AG04450 (cell line): Measurements from ENCODE around the gene TNS3. TPM values are rescaled to one million over a fixed set of nuclear protein-coding genes. Genes with fewer than 3 reads are reported as not detected.

Source experiments
- CTCF ChIA-PET: fragments of 300-600, 350-600 bp; formaldehyde crosslinking; extraction: SDS; loops from one replicate; lab custom pipeline; 2022; ENCODE audit warnings: antibody characterized with exemption, inconsistent platforms; lab: Charles Lee
- POLR2A ChIA-PET: fragments of 350-600 bp; formaldehyde crosslinking; extraction: SDS; loops from one replicate; lab custom pipeline; 2021; ENCODE audit warnings: antibody characterized with exemption, inconsistent platforms; lab: Yijun Ruan, JAX
- DNase-seq: peaks from one replicate; pipeline ENCODE4 v3.0.0-alpha.2; 2011; ENCODE audit warnings: low read depth, low spot score
- H3K27ac ChIP-seq: one replicate; pipeline ENCODE4 v1.5.1; 2012; ENCODE audit warnings: low read depth, low read length, control low read depth
- H3K27me3 ChIP-seq: one replicate; pipeline ENCODE4 v1.6.0; 2012; ENCODE audit warnings: low read length; ENCODE audit not compliant: control insufficient read depth, insufficient read depth
- H3K4me3 ChIP-seq: 2 replicates; pipeline ENCODE4 v1.5.1; 2011; ENCODE audit warnings: mild to moderate bottlenecking, low read depth, low read length, control low read depth
- H3K9me3 ChIP-seq: 2 replicates; pipeline ENCODE4 v1.5.1; 2012; ENCODE audit warnings: low read length; ENCODE audit not compliant: control insufficient read depth, insufficient read depth
- polyA plus RNA-seq: library from polyadenylated mRNA; depleted of rRNA; stranded (reverse); fragments of >200 nt; gene quantifications from 2 replicates; pipeline ENCODE4 v1.2.3, GENCODE V29; 2011
- TF ChIP-seq, protein P1 (sequence below): IDR thresholded peaks from 2 replicates; pipeline ENCODE4 v1.5.1; 2011; ENCODE audit warnings: low read depth, low read length, control low read depth, inconsistent platforms

The TNS3 gene
- polyA plus RNA-seq, 1 experiment = 131 TPM

DNA sequence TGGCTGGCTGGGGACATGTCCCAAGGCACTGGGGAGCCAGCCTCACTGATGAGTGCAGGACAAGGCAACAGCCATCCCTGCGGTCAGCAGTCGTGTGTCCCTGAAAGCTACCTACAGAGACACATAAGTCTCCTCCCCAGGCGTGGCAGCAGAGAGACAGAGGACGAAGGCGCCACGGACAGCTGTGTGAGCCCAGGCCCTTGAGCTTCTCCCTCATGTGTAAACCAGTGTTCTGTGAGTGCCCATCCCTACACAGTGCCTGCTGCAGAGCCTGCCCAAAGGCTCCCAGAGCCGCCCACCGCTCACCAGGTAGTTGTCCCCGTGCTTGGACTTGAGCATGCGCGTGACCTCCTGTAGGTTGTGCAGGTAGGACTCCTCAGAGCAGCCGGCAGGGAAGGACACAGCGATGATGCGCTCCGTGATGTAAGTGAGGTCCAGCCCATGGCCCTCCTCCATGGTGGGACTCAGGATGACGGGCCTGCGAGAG, 142.7 kb downstream of the TNS3 start:
- no peak overlapping the region for H3K27ac ChIP-seq
- DNase-seq = no peak
- ChIA-PET CTCF (no interaction called here), POLR2A (interaction anchor here (1.1 kb wide), 1 partner anchor 11 kb away, joined by 3 read pairs; no protein-coding TSS in a partner anchor)
- H3K27me3 ChIP-seq = no peaks in the 10 kb centered on the region
- H3K4me3 ChIP-seq = no peak overlapping the region
- TF ChIP-seq, protein P1, sequence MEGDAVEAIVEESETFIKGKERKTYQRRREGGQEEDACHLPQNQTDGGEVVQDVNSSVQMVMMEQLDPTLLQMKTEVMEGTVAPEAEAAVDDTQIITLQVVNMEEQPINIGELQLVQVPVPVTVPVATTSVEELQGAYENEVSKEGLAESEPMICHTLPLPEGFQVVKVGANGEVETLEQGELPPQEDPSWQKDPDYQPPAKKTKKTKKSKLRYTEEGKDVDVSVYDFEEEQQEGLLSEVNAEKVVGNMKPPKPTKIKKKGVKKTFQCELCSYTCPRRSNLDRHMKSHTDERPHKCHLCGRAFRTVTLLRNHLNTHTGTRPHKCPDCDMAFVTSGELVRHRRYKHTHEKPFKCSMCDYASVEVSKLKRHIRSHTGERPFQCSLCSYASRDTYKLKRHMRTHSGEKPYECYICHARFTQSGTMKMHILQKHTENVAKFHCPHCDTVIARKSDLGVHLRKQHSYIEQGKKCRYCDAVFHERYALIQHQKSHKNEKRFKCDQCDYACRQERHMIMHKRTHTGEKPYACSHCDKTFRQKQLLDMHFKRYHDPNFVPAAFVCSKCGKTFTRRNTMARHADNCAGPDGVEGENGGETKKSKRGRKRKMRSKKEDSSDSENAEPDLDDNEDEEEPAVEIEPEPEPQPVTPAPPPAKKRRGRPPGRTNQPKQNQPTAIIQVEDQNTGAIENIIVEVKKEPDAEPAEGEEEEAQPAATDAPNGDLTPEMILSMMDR = no peak
- no peaks in the 10 kb centered on the region for H3K9me3 ChIP-seq

DNA sequence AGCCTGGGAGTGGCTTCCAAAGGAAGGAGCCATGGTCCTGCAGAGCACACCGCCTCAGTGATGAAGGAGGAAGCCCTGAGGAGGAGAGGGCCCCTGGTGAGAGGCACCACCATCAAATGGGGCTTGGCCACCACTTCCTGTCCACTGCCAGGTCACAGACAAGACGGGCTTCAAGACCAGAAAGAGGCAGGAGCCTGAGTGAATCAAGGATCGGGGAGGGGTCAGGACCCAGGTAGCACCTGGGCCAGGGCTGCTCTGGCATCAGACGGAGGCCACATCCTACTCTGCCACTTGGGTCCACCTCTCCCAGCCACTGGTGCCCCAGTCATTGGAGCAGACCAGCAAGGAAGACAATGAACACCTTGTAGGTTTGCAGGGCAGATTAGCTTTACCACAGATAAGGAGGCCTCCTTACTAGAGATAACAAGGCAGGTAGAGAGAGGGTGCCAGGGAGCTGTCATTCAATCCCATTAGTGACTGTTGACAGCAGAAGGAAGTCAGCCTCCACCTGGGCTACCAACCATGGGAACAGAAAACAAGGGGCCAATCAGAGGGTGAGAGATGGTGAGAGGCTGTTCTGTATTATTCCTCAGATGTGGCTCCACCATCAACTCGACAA, 143.4 kb downstream of the TNS3 start:
- Histone ChIP-seq H3K27me3 (no peaks in the 10 kb centered on the region), H3K27ac (no peak overlapping the region), H3K4me3 (no peak overlapping the region), H3K9me3 (no peaks in the 10 kb centered on the region)
- TF ChIP-seq, protein P1 = no peak
- ChIA-PET CTCF (no interaction called here), POLR2A (no interaction called here)
- no peak for DNase-seq

DNA sequence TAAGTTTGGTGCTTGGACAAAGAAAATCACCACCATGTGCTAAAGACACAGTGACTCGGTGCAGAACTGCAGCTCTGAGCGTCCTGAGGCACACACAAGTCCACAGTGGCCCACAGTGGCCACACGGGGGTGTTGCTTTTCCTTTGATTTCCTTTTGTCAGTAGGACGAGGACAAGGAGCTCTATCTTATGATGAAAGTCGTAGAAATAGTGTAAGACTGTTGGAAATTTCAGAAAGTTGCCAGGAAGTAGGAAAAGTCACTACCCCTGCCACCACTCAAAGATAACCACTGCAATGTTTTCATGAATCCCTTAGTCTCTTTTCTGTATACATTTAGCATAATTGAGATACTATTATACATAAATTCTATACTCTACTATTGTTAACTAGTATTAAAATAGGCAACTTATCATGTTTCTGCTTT, 146.0 kb downstream of the TNS3 start:
- DNase-seq = peak; percentile 47
- no peaks in the 10 kb centered on the region for H3K27me3 ChIP-seq
- CTCF ChIA-PET = interaction anchor here (0.6 to 2.9 kb wide), 23 partner anchors 8 to 384 kb away, joined by 3 to 36 read pairs (median 4); no protein-coding TSS in a partner anchor
- no peak overlapping the region for H3K27ac ChIP-seq
- POLR2A ChIA-PET = no interaction called here
- H3K9me3 ChIP-seq = no peaks in the 10 kb centered on the region
- no peak overlapping the region for H3K4me3 ChIP-seq
- TF ChIP-seq, protein P1 = peak; percentile 66

DNA sequence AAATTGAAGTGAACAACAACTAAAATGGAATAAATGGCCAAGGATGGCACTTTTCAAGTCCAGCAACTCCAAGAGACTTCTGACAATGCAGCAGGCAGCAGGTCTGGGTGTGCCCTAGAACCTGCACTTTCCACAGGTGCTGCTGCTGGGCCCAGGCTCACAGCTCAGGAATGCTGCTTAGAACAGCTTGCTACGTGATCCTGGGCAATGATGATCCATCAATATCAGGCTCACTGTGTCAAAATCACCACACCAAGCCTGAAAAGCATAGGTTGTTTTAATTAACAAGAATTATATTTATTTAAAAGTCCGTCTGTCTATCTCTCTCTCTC, 148.4 kb downstream of the TNS3 start:
- CTCF ChIA-PET = interaction anchor here (0.7 to 2.9 kb wide), 3 partner anchors 41 to 386 kb away, joined by 6 to 32 read pairs (median 9); no protein-coding TSS in a partner anchor
- H3K27me3 ChIP-seq = no peaks in the 10 kb centered on the region
- POLR2A ChIA-PET = no interaction called here
- no peak overlapping the region for H3K4me3 ChIP-seq
- TF ChIP-seq, protein P1 = no peak
- H3K9me3 ChIP-seq = no peaks in the 10 kb centered on the region
- no peak overlapping the region for H3K27ac ChIP-seq
- DNase-seq = no peak
